ENCODE results near the gene AFAP1L2. TPM values are rescaled to one million over a fixed set of nuclear protein-coding genes. Genes with fewer than 3 reads are reported as not detected.

AFAP1L2 gene
- polyA plus RNA-seq, 1 experiment, result 0.07 TPM

DNA sequence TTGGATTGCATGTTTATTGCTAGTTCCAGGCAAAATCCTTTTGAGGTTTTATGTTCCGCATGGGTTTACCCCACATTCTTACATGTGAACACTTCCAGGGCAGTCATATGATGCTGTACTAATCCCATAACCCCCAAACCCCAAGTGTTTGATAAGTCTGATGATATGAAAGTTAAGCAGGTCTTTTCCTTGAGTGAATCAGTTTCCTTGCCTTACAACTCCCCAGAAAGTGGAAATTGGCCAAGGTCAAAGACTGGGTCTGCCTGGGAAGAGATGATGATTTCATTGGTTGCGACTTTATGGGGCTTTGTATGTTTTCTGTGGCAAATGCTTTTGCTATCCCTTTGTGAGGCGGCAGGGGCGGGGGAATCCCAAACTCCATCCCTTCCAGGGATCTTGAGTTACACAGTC, 24.7 kb downstream of the AFAP1L2 start:
- Histone ChIP-seq H3K9me3 (ENCODE audit: control insufficient read depth, insufficient read depth, low read length) (no peaks in the 10 kb centered on the region), H3K27ac (ENCODE audit: low read depth, low read length) (no peak overlapping the region), H3K27me3 (ENCODE audit: control insufficient read depth, insufficient read depth, low read length) (peaks cover 14% of the 10 kb centered on the region), H3K4me3 (ENCODE audit: low read depth, low read length) (no peak overlapping the region)
- DNase-seq (ENCODE audit: low read depth, low spot score), result no peak
- TF ChIP-seq, protein P1, sequence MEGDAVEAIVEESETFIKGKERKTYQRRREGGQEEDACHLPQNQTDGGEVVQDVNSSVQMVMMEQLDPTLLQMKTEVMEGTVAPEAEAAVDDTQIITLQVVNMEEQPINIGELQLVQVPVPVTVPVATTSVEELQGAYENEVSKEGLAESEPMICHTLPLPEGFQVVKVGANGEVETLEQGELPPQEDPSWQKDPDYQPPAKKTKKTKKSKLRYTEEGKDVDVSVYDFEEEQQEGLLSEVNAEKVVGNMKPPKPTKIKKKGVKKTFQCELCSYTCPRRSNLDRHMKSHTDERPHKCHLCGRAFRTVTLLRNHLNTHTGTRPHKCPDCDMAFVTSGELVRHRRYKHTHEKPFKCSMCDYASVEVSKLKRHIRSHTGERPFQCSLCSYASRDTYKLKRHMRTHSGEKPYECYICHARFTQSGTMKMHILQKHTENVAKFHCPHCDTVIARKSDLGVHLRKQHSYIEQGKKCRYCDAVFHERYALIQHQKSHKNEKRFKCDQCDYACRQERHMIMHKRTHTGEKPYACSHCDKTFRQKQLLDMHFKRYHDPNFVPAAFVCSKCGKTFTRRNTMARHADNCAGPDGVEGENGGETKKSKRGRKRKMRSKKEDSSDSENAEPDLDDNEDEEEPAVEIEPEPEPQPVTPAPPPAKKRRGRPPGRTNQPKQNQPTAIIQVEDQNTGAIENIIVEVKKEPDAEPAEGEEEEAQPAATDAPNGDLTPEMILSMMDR (IDR thresholded peaks at IDR 0.05; ENCODE audit: low read depth, low read length), result no peak
- CTCF ChIA-PET, result no interaction called here
- POLR2A ChIA-PET, result no interaction called here

DNA sequence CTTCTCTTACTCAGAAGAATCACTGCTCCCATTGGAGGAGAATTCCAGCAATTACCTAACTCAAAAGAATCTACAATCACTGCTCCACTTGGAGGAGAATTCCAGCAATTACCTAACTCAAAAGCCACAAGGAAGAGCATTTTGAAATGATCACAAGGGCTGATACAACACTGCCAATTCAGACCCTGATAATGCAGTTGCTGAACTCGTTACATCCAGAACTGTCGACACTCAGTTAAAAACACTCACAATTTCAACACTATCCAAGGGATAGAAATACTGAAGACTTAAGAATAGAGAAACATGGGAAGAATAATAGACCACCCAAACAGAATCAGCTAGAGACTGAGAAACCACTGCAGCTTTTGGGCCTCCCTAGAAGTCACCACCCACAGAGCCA, 27.8 kb downstream of the AFAP1L2 start:
- ChIA-PET CTCF (no interaction called here), POLR2A (no interaction called here)
- Histone ChIP-seq H3K9me3 (ENCODE audit: control insufficient read depth, insufficient read depth, low read length) (no peaks in the 10 kb centered on the region), H3K27ac (ENCODE audit: low read depth, low read length) (no peak overlapping the region), H3K4me3 (ENCODE audit: low read depth, low read length) (no peak overlapping the region), H3K27me3 (ENCODE audit: control insufficient read depth, insufficient read depth, low read length) (peaks cover 16% of the 10 kb centered on the region)
- DNase-seq (ENCODE audit: low read depth, low spot score), result no peak
- TF ChIP-seq, protein P1 (IDR thresholded peaks at IDR 0.05; ENCODE audit: low read depth, low read length), result no peak

DNA sequence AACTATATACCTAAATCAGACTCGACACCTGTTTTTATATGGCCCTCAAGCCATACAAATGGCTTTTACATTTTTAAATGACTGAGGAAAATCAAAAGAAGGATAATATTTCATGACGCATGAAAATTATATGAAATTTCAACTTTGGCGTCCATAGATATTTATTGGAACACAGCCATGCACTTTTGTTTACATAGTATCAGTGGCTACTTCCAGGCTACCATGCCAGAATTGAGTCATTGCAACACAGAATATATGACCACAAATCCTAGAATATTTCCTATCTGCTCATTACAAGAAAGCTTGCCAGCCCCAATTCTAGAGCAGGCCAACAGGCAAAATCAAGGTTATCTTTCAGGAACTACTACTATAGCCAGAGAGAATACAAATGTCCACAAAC, 29.3 kb downstream of the AFAP1L2 start:
- H3K27me3 ChIP-seq (ENCODE audit: control insufficient read depth, insufficient read depth, low read length), result peaks cover 19% of the 10 kb centered on the region
- CTCF ChIA-PET, result no interaction called here
- no peaks in the 10 kb centered on the region for H3K9me3 ChIP-seq (ENCODE audit: control insufficient read depth, insufficient read depth, low read length)
- no peak overlapping the region for H3K27ac ChIP-seq (ENCODE audit: low read depth, low read length)
- POLR2A ChIA-PET, result no interaction called here
- H3K4me3 ChIP-seq (ENCODE audit: low read depth, low read length), result no peak overlapping the region
- DNase-seq (ENCODE audit: low read depth, low spot score), result no peak
- TF ChIP-seq, protein P1 (IDR thresholded peaks at IDR 0.05; ENCODE audit: low read depth, low read length), result no peak

DNA sequence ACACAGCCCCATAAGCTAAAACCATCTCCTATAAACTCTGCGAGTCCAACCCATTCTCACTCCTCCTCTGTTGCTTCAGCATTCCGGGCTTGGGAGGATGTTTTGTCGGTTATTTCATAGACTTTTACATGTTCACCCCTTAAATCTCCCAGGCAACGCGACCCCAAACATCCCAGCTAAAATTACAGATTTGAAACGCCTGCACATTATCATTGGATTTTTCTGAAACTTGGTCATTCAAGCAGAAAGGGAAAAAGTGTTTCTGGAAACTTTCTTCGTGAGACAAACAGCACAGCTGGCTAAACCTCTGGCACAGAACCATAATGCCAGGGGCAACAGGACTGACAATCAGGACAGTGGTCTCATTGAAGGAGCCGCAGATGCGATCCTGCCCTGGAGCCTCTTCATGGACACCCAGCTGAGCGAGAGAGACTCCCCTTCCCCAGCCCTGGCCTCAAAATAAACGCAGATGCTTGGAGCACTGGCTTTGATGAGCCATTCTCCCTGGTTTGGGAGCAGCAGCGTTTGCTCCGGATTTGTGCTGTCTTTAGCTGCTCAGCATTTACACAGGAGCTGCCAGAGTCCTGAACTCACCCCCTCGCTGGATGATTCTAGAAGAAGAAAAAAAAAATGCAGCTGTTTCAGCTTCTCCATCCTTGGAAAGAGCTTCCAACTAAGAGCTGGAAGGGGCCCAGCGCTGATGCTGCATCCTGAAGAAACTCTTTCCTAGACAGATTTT, 30.1 kb downstream of the AFAP1L2 start:
- TF ChIP-seq, protein P1 (IDR thresholded peaks at IDR 0.05; ENCODE audit: low read depth, low read length), result no peak
- Histone ChIP-seq H3K27ac (ENCODE audit: low read depth, low read length) (no peak overlapping the region), H3K9me3 (ENCODE audit: control insufficient read depth, insufficient read depth, low read length) (no peaks in the 10 kb centered on the region), H3K4me3 (ENCODE audit: low read depth, low read length) (no peak overlapping the region), H3K27me3 (ENCODE audit: control insufficient read depth, insufficient read depth, low read length) (peaks cover 19% of the 10 kb centered on the region)
- ChIA-PET POLR2A (no interaction called here), CTCF (no interaction called here)
- no peak for DNase-seq (ENCODE audit: low read depth, low spot score)

DNA sequence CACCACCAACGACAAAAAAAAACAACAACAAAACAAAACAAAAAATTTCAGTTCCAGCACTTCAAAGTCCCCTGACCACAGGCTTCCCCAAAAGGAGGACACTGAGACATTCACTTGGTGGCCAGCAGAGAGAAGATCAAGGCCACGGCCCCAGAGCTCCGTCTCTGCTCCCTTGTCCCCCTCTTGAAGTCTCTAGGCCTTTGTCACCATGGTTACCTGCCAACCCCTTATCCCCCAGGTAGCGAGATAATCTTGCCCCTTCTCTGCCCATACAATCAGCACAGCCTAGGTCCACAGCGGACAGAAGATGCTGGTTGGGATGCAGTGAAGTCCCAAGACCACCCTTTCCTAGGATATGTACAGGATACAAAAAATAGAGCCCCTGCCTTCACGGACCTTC, 30.7 kb downstream of the AFAP1L2 start:
- CTCF ChIA-PET, result no interaction called here
- TF ChIP-seq, protein P1 (IDR thresholded peaks at IDR 0.05; ENCODE audit: low read depth, low read length), result no peak
- POLR2A ChIA-PET, result no interaction called here

More for the DNA sequence above, 30.7 kb downstream of the AFAP1L2 start:
- no peaks in the 10 kb centered on the region for H3K9me3 ChIP-seq (ENCODE audit: control insufficient read depth, insufficient read depth, low read length)
- H3K27me3 ChIP-seq (ENCODE audit: control insufficient read depth, insufficient read depth, low read length), result peaks cover 19% of the 10 kb centered on the region
- DNase-seq (ENCODE audit: low read depth, low spot score), result no peak
- H3K4me3 ChIP-seq (ENCODE audit: low read depth, low read length), result no peak overlapping the region
- H3K27ac ChIP-seq (ENCODE audit: low read depth, low read length), result no peak overlapping the region

Measured in AG04450 (cell line).